Measurements from ENCODE around the gene TBX4. TPM values are rescaled to one million over a fixed set of nuclear protein-coding genes. Genes with fewer than 3 reads are reported as not detected.

Gene TBX4
- polyA plus RNA-seq, 2 of the 4 experiments (the other 2 are of a cell fraction) = 0.17 to 0.18 TPM

DNA sequence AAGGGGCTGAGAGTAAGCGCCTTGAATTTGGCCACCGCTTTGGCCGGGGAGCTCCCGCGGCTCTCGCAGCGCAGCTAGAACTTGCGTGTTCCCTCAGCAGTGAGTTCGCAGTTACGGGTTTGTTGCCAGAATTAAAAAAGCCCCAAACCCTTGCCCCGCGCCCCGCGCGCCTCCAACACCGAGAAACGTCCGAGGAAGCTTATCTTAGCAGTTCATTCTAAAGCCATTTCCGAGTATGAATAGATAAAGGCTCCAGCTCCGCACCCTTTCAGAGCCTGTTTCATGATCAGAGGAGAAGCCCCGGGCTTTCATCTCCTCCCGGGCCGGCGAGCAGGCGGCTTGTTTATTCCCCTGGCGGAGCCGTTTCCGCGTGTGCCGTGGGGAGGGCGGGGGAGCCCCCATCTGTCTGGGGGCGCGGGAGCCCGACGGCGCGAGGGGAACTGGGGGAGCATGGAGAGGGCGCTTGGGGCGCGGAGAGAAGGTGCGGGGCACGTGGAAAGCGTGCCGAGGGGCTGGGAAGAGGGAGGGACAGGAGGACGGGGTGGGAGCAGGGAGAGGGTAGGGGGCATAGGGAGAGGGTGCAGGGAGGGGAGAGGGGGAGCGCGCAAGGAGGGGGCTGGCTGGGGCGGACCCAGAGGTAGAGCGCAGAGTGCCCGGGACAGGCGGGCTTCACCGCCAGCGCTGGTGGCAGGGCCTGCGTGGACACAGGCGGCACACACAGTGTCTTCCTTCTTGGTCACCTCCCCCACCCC lies 9.9 kb downstream of the TBX4 start:
- Histone ChIP-seq H3K27ac (no peak overlapping the region), H3K4me3 (no peak overlapping the region), H3K4me2 (no peak overlapping the region), H3K4me1 (no peaks in the 10 kb centered on the region; the same call in 2 of the 3 replicates), H3K9me3 (0 out of 3 replicates have a peak, but pooled peaks cover 6% of the 10 kb centered on the region)
- no peak for FAIRE-seq
- 91% methylated on average over 51 of the region's 55 CpGs for WGBS (ENCODE audit: missing lambda C conversion rate)
- TF ChIP-seq SREBF2 (IDR thresholded peaks at IDR 0.05) = no peak
- TF ChIP-seq TP53 (CRISPR knock-in tag; IDR thresholded peaks at IDR 0.05) = no peak
- TF ChIP-seq POLR2A (IDR thresholded peaks at IDR 0.05; ENCODE audit: low read length) = no peak
- TF ChIP-seq CBX8 (IDR thresholded peaks at IDR 0.05) = no peak
- no peak for TF ChIP-seq KDM1A (IDR thresholded peaks at IDR 0.05; ENCODE audit: low read depth)
- TF ChIP-seq TFCP2L1 (CRISPR knock-in tag; IDR thresholded peaks at IDR 0.05) = no peak
- TF ChIP-seq, protein P1, sequence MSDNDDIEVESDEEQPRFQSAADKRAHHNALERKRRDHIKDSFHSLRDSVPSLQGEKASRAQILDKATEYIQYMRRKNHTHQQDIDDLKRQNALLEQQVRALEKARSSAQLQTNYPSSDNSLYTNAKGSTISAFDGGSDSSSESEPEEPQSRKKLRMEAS (IDR thresholded peaks at IDR 0.05) = no peak
- no peak for TF ChIP-seq FOSL2 (IDR thresholded peaks at IDR 0.05)
- TF ChIP-seq FOSL2 (CRISPR knock-in tag; IDR thresholded peaks at IDR 0.05) = no peak
- TF ChIP-seq RNF2 (IDR thresholded peaks at IDR 0.05; ENCODE audit: borderline replicate concordance, low read depth) = no peak
- no peak for TF ChIP-seq JUNB (IDR thresholded peaks at IDR 0.05)
- no peak for TF ChIP-seq ZC3H11A (IDR thresholded peaks at IDR 0.05)
- TF ChIP-seq NR3C1 (IDR thresholded peaks at IDR 0.05) = no peak
- no peak for TF ChIP-seq ESRRA (IDR thresholded peaks at IDR 0.05; ENCODE audit: borderline replicate concordance, low read length)
- TF ChIP-seq RCOR1 (IDR thresholded peaks at IDR 0.05; ENCODE audit: low read depth, low read length) = no peak
- TF ChIP-seq, protein P2, sequence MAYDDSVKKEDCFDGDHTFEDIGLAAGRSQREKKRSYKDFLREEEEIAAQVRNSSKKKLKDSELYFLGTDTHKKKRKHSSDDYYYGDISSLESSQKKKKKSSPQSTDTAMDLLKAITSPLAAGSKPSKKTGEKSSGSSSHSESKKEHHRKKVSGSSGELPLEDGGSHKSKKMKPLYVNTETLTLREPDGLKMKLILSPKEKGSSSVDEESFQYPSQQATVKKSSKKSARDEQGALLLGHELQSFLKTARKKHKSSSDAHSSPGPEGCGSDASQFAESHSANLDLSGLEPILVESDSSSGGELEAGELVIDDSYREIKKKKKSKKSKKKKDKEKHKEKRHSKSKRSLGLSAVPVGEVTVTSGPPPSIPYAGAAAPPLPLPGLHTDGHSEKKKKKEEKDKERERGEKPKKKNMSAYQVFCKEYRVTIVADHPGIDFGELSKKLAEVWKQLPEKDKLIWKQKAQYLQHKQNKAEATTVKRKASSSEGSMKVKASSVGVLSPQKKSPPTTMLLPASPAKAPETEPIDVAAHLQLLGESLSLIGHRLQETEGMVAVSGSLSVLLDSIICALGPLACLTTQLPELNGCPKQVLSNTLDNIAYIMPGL (CRISPR knock-in tag; IDR thresholded peaks at IDR 0.05; ENCODE audit: borderline replicate concordance) = no peak
- no peak for TF ChIP-seq GATA3 (IDR thresholded peaks at IDR 0.05; ENCODE audit: borderline replicate concordance)
- no peak for TF ChIP-seq FOXS1 (CRISPR knock-in tag; IDR thresholded peaks at IDR 0.05)
- no peak for ATAC-seq
- no peak for DNase-seq (ENCODE audit: low read depth in 1 of 2, low spot score in 1 of 2)
- ChIA-PET CTCF (interaction anchor here (0.8 to 1.5 kb wide), 4 partner anchors 10 to 892 kb away, joined by 3 to 4 read pairs (median 3); no protein-coding TSS in a partner anchor), POLR2A (no interaction called here)

DNA sequence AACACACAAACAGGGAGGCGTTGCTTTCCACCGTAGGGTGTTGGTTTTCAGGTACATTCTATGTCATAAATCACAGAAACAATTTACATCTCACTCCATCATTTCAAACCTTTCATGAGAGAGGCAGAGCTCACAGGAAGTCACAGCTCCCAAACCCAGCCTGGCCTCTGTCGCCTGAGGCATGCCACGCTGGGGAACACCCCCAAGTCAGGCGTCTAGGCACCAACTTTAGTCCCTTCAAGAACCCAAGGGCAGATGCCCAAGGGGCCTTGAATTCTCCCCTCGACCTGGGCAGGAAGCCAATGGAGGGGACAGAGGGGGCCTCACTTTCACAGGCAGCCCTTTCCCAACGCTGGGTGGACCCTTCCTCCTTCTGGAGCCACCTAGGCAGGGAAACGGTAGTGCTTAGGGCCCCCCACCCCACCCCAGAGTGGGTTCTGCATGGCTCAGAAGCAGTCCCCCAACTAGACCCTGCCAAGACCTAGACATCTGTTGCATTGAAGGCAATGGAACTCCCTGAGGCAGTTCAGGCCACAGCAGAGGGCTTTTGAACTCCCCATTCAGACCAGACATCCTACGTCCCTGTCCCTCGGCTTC lies 10.6 kb downstream of the TBX4 start:
- no peak for TF ChIP-seq MAZ (IDR thresholded peaks at IDR 0.05; ENCODE audit: borderline replicate concordance, low read depth, low read length)
- no peak for TF ChIP-seq EP300 (IDR thresholded peaks at IDR 0.05)
- TF ChIP-seq ZNF302 (CRISPR knock-in tag; IDR thresholded peaks at IDR 0.05) = no peak
- Histone ChIP-seq H3K27ac (no peak overlapping the region), H3K9me3 (0 out of 3 replicates have a peak, but pooled peaks cover 6% of the 10 kb centered on the region), H3K4me3 (no peak overlapping the region), H3K4me1 (peaks cover 5% of the 10 kb centered on the region; the same call in 2 of the 3 replicates), H3K4me2 (no peak overlapping the region)
- DNase-seq (ENCODE audit: low read depth in 1 of 2, low spot score in 1 of 2) = no peak
- FAIRE-seq = no peak
- WGBS (ENCODE audit: missing lambda C conversion rate) = 74% methylated on average over 10 of the region's 10 CpGs
- no peak for ATAC-seq
- POLR2A ChIA-PET = no interaction called here
- CTCF ChIA-PET = interaction anchor here (0.8 to 1.2 kb wide), 2 partner anchors 10 to 893 kb away, joined by 3 read pairs; no protein-coding TSS in a partner anchor

DNA sequence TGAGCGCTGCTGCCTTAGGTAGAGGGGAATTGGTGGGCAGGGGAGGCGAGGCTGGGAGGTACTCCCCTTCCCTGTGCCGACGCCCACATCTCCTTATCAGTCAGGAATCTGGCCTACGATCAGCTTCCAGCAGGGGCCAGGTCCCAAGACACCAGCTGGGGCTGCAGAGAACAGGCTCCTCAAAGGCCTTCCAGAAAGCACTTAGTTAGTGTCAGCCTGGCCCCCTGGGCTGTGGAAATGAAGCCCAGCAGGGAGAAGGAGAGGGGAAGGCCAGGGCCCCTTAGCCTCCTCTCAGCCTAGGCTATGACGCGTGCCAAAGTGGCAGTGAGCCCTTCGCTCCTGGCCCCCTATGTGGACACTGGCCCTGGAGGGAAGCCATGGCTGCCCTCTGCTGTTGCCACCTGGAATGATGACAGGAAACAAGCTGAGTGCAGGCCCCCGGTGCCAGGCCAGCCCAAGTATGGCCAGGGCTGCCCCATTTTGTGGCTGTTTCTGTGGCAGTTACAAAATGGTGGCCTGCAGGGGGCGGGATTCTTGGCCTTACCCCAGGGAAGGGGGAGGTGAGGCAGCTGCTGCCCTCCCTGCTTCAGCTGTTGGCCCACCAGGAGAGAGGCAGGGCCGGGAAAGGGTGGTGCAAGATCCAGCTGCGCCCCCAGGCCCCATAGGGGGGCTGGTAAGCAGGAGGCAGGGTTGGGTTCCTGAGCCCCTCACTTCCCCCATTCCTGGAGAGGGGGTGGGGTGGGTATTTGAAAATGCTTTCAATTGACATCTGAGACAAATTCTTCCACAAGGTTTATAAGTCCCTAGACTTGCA lies 11.3 kb downstream of the TBX4 start:
- 93% methylated on average over 11 of the region's 12 CpGs for WGBS (ENCODE audit: missing lambda C conversion rate)
- CTCF ChIA-PET = interaction anchor here (0.8 to 1.5 kb wide), 6 partner anchors 9 to 51 kb away, joined by 3 to 5 read pairs (median 3); no protein-coding TSS in a partner anchor
- ATAC-seq (no peak), DNase-seq (ENCODE audit: low read depth in 1 of 2, low spot score in 1 of 2) (no peak), FAIRE-seq (no peak)
- no peak overlapping the region for H3K4me3 ChIP-seq
- 0 out of 3 replicates have a peak, but pooled peaks cover 6% of the 10 kb centered on the region for H3K9me3 ChIP-seq
- H3K27ac ChIP-seq = no peak overlapping the region
- no peak overlapping the region for H3K4me2 ChIP-seq
- H3K4me1 ChIP-seq = peaks cover 10% of the 10 kb centered on the region; the same call in 2 of the 3 replicates
- POLR2A ChIA-PET = no interaction called here
- TF ChIP-seq CEBPB (IDR thresholded peaks at IDR 0.05) = no peak
- TF ChIP-seq, protein P3, sequence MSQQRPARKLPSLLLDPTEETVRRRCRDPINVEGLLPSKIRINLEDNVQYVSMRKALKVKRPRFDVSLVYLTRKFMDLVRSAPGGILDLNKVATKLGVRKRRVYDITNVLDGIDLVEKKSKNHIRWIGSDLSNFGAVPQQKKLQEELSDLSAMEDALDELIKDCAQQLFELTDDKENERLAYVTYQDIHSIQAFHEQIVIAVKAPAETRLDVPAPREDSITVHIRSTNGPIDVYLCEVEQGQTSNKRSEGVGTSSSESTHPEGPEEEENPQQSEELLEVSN (IDR thresholded peaks at IDR 0.05; ENCODE audit: borderline replicate concordance, low read depth) = no peak
- TF ChIP-seq, protein P1 (IDR thresholded peaks at IDR 0.05) = no peak
- TF ChIP-seq, protein P4, sequence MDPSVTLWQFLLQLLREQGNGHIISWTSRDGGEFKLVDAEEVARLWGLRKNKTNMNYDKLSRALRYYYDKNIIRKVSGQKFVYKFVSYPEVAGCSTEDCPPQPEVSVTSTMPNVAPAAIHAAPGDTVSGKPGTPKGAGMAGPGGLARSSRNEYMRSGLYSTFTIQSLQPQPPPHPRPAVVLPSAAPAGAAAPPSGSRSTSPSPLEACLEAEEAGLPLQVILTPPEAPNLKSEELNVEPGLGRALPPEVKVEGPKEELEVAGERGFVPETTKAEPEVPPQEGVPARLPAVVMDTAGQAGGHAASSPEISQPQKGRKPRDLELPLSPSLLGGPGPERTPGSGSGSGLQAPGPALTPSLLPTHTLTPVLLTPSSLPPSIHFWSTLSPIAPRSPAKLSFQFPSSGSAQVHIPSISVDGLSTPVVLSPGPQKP (IDR thresholded peaks at IDR 0.05; ENCODE audit: low read depth, low read length) = no peak
- no peak for TF ChIP-seq EHF (CRISPR knock-in tag; IDR thresholded peaks at IDR 0.05)
- TF ChIP-seq JUN (IDR thresholded peaks at IDR 0.05) = no peak
- TF ChIP-seq RAD21 (conservative IDR thresholded peaks at IDR 0.05 in 1 of 2, IDR thresholded peaks at IDR 0.05 in 1 of 2) = no peak
- TF ChIP-seq PHF8 (IDR thresholded peaks at IDR 0.05; ENCODE audit: borderline replicate concordance, low read depth) = no peak
- TF ChIP-seq SMC3 (IDR thresholded peaks at IDR 0.05) = no peak
- TF ChIP-seq ZFP36 (IDR thresholded peaks at IDR 0.05; ENCODE audit: borderline replicate concordance, partially characterized antibody) = no peak
- TF ChIP-seq RNF2 (IDR thresholded peaks at IDR 0.05; ENCODE audit: borderline replicate concordance, low read depth) = no peak

Measured in A549 (cell line).